CD4-positive, alpha-beta T cell (primary cell): ENCODE results near the gene SREBF1. TPM values are rescaled to one million over a fixed set of nuclear protein-coding genes. Genes with fewer than 3 reads are reported as not detected.

Experiments
- ATAC-seq: fragments of 200-7000 bp; cut with Tn5 transposase; one replicate; pipeline ENCODE4 v1.10.0; 2022; ENCODE audit warnings: mild to moderate bottlenecking; ENCODE audit not compliant: poor library complexity
- CTCF ChIA-PET: fragments of 350-600 bp; sonication (Branson Sonifier 250); formaldehyde crosslinking; loops from one replicate; lab custom pipeline; 2021; ENCODE audit warnings: antibody characterized with exemption, inconsistent platforms; lab: Charles Lee
- POLR2A ChIA-PET: fragments of 350-600 bp; sonication (Branson Sonifier 250); formaldehyde crosslinking; loops from one replicate; lab custom pipeline; 2021; ENCODE audit warnings: antibody characterized with exemption, inconsistent platforms; lab: Charles Lee
- DNase-seq, 14 experiments: peaks; one replicate each; pipeline ENCODE4 v3.0.0-alpha.2; 2013 to 2020; ENCODE audit warnings: mixed read lengths in 2 of 14
- H3K27ac ChIP-seq, 2 donors: one replicate each; pipeline versions ENCODE4 v1.5.1 to v1.7.0; 2013; ENCODE audit warnings: low read length in 2 of 2, low read depth in 1 of 2, mild to moderate bottlenecking in 1 of 2
- H3K27me3 ChIP-seq, 2 experiments: 1 replicate in 1 of 2; 2 replicates in 1 of 2; pipeline versions ENCODE4 v1.6.1 to v1.7.0; 2013; ENCODE audit warnings: low read length in 2 of 2, control low read depth in 1 of 2, mild to moderate bottlenecking in 1 of 2, moderate library complexity in 1 of 2; ENCODE audit not compliant: insufficient read depth in 2 of 2, control insufficient read depth in 1 of 2
- H3K36me3 ChIP-seq: one replicate; pipeline ENCODE4 v1.6.1; 2013; ENCODE audit warnings: low read length, control low read depth; ENCODE audit not compliant: insufficient read depth
- H3K4me1 ChIP-seq: one replicate; pipeline ENCODE4 v1.6.1; 2013; ENCODE audit warnings: low read length, control low read depth; ENCODE audit not compliant: insufficient read depth
- H3K4me3 ChIP-seq: one replicate; pipeline ENCODE4 v1.5.1; 2013; ENCODE audit warnings: mild to moderate bottlenecking, low read length, moderate library complexity
- H3K9me3 ChIP-seq, 2 experiments: 1 replicate in 1 of 2; 2 replicates in 1 of 2; pipeline versions ENCODE4 v1.6.1 to v1.7.0; 2013; ENCODE audit warnings: low read length in 2 of 2, mild to moderate bottlenecking in 2 of 2, control low read depth in 1 of 2, moderate library complexity in 1 of 2; ENCODE audit not compliant: control insufficient read depth in 1 of 2, insufficient read depth in 1 of 2
- H3K27ac Mint-ChIP-seq: one replicate; pipeline ENCODE4 v1.8.0; 2020; ENCODE audit warnings: mixed read lengths
- H3K27me3 Mint-ChIP-seq: one replicate; pipeline ENCODE4 v1.8.0; 2021; ENCODE audit warnings: mixed read lengths
- H3K36me3 Mint-ChIP-seq: one replicate; pipeline ENCODE4 v1.8.0; 2021; ENCODE audit warnings: low read depth, mixed read lengths
- H3K4me1 Mint-ChIP-seq: one replicate; pipeline ENCODE4 v1.8.0; 2021; ENCODE audit warnings: low read depth, mixed read lengths
- H3K4me3 Mint-ChIP-seq: one replicate; pipeline ENCODE4 v1.8.0; 2020; ENCODE audit warnings: mild to moderate bottlenecking, mixed read lengths
- H3K9me3 Mint-ChIP-seq: one replicate; pipeline ENCODE4 v1.8.0; 2020; ENCODE audit warnings: mixed read lengths
- intact Hi-C, 2 experiments: fragments of 100-400 bp; cut with DNase I in 1 of 2; cut with micrococcal nuclease in 1 of 2; formaldehyde crosslinking; loops; one replicate each; pipeline versions ENCODE4 v1.15.1 to v1.9.0; 2023 to 2025; cut with DNase I, micrococcal nuclease
- total RNA-seq, 174 experiments: library from RNA in 2 of 174; stranded (reverse) in 2 of 174; gene quantifications; one replicate each; pipeline ENCODE4 v1.2.3 and lab custom pipeline; 2021 to 2026
- TF ChIP-seq, protein P1 (sequence below): fragments of 200-600 bp; IDR thresholded peaks from one replicate; pipeline ENCODE4 v1.8.0; 2022; ENCODE audit warnings: antibody characterized with exemption, mild to moderate bottlenecking

Gene SREBF1
- total RNA-seq, 2 experiments from 2014 or later, result 249 to 264 TPM

DNA sequence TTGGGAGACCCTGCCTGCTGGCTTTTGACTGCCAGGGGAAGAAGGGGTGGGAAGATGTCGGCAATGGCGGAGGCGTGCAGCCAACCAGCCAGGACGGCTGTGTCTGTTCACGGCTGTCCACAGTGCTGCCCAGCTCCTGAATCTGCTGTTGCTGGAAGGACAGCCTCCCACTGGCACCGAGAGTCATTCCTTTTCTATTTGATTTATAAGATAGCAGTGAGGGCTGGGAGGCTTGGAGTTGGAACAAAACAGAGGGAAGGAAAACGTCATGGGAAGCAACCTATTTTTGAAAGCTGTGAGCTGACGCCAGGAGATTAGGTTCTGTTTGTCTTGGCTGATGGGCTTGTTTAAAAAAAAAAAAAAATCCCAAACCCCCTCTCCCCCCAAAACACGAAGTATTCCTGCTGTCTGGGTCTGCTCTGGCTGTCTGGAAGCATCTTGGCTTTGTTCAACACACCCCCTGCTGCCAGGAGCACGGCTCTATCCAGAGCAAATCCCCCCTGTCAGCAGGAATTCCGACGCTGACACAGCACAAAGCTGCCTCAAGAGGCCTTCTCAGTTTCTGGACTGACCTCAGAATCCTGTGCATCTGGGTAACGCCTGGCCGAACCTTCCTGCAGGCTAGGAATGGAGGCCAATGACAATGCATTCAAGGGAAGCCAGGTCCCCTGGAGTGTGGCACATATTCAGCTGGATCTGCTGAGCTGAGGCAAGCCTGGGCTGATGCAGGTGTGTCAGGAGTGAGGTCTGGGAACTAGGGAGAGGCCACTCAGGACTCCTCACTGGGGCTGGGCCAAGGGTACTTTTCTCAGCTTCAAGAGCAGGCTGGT, 41.0 kb upstream of the SREBF1 start:
- peaks cover 75% of the 10 kb centered on the region for H3K36me3 ChIP-seq

DNA sequence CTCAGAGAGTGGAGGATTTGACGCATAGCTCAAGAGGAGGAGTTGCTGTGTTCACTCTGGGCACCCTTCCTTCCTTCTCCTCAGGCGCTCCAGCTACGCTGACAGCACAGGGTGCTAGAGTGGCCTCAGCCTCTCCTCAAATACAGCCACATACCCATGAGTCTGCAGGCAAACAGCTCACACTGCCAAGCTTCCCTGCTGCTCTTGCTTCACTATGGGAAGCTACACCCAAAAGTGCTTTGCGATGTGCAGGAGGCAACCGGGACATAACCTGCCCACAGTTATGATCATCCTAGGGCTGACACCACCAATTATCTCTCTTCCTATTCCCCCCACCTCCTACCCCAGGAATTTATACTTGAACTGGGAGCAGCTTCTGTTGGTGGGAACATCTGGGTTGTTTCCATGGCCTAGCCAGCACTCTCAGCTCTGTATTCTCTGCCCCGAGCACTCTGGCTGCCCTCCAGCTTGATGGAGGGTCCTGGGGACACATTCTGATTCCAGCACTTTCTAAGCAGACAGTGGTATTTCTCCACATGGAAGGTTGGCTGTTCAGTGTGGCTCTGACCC, 40.3 kb upstream of the SREBF1 start:
- ChIA-PET CTCF (no interaction called here), POLR2A (no interaction called here)
- Histone ChIP-seq H3K27ac (no peak overlapping the region), H3K4me1 (no peaks in the 10 kb centered on the region), H3K27me3 (no peaks in the 10 kb centered on the region), H3K36me3 (peaks cover 68% of the 10 kb centered on the region), H3K9me3 (no peaks in the 10 kb centered on the region), H3K4me3 (no peak overlapping the region)
- TF ChIP-seq, protein P1, sequence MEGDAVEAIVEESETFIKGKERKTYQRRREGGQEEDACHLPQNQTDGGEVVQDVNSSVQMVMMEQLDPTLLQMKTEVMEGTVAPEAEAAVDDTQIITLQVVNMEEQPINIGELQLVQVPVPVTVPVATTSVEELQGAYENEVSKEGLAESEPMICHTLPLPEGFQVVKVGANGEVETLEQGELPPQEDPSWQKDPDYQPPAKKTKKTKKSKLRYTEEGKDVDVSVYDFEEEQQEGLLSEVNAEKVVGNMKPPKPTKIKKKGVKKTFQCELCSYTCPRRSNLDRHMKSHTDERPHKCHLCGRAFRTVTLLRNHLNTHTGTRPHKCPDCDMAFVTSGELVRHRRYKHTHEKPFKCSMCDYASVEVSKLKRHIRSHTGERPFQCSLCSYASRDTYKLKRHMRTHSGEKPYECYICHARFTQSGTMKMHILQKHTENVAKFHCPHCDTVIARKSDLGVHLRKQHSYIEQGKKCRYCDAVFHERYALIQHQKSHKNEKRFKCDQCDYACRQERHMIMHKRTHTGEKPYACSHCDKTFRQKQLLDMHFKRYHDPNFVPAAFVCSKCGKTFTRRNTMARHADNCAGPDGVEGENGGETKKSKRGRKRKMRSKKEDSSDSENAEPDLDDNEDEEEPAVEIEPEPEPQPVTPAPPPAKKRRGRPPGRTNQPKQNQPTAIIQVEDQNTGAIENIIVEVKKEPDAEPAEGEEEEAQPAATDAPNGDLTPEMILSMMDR, result no peak
- DNase-seq, result no peak
- intact Hi-C loops, result no loop called here
- Mint-ChIP-seq H3K4me1 (no peaks in the 10 kb centered on the region), H3K9me3 (no peaks in the 10 kb centered on the region), H3K36me3 (peaks cover 79% of the 10 kb centered on the region), H3K4me3 (no peak overlapping the region), H3K27me3 (no peaks in the 10 kb centered on the region), H3K27ac (no peak overlapping the region)
- no peak for ATAC-seq

More for the DNA sequence above, 41.0 kb upstream of the SREBF1 start:
- no peak for ATAC-seq
- ChIA-PET CTCF (no interaction called here), POLR2A (no interaction called here)
- H3K27ac ChIP-seq, result no peak overlapping the region
- Mint-ChIP-seq H3K4me3 (no peak overlapping the region), H3K4me1 (no peaks in the 10 kb centered on the region), H3K27ac (no peak overlapping the region), H3K9me3 (no peaks in the 10 kb centered on the region), H3K36me3 (peaks cover 80% of the 10 kb centered on the region), H3K27me3 (no peaks in the 10 kb centered on the region)
- intact Hi-C loops, result no loop called here
- H3K27me3 ChIP-seq, result no peaks in the 10 kb centered on the region
- no peaks in the 10 kb centered on the region for H3K4me1 ChIP-seq
- H3K4me3 ChIP-seq, result no peak overlapping the region
- DNase-seq, result no peak
- TF ChIP-seq, protein P1, result no peak
- H3K9me3 ChIP-seq, result no peaks in the 10 kb centered on the region

DNA sequence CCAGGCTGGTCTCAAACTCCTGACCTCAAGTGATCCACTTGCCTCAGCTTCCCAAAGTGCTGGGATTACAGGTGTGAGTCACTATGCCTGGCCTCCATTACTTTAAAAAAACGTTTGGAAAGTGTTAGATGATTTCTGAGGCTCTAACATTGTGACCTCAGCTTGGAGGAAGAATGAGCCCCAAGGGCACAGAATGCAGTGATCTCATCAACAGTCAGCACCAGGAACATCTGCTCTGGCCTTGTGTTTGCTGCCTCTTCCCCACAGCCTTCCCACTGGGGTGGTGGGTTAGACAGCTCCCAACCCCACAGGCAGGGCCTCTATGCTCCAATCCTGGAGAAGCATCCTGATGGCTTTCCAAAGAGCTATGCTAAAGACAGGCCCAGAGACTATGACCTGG, 37.7 kb upstream of the SREBF1 start:
- Histone ChIP-seq H3K4me3 (no peak overlapping the region), H3K27ac (no peak overlapping the region), H3K4me1 (no peaks in the 10 kb centered on the region), H3K36me3 (peaks cover 51% of the 10 kb centered on the region), H3K27me3 (no peaks in the 10 kb centered on the region), H3K9me3 (no peaks in the 10 kb centered on the region)
- Mint-ChIP-seq H3K9me3 (no peaks in the 10 kb centered on the region), H3K27me3 (no peaks in the 10 kb centered on the region), H3K4me3 (no peak overlapping the region), H3K4me1 (no peaks in the 10 kb centered on the region), H3K27ac (no peak overlapping the region), H3K36me3 (peaks cover 69% of the 10 kb centered on the region)
- CTCF ChIA-PET, result no interaction called here
- DNase-seq, result no peak
- TF ChIP-seq, protein P1, result no peak
- intact Hi-C loops, result no loop called here
- no peak for ATAC-seq
- POLR2A ChIA-PET, result no interaction called here
